BE2C (cell line): ENCODE measurements around the gene ARHGAP25. TPM values are rescaled to one million over a fixed set of nuclear protein-coding genes. Genes with fewer than 3 reads are reported as not detected.

Experiments used
- DNase-seq: peaks from one replicate; pipeline ENCODE4 v3.0.0-alpha.2; 2020
- H3K27me3 ChIP-seq: fragments of 250-450 bp; sonication (Bioruptor Pico); 2 replicates; pipeline ENCODE4 v1.5.1; 2020; ENCODE audit warnings: mild to moderate bottlenecking
- H3K36me3 ChIP-seq: fragments of 250-450 bp; sonication (Bioruptor Pico); 2 replicates; pipeline ENCODE4 v1.5.1; 2020; ENCODE audit warnings: mild to moderate bottlenecking
- H3K4me1 ChIP-seq: fragments of 250-450 bp; sonication (Bioruptor Pico); 2 replicates; pipeline ENCODE4 v1.5.1; 2020
- H3K4me3 ChIP-seq: 2 replicates; pipeline ENCODE4 v1.5.1; 2011; ENCODE audit warnings: low read depth, low read length
- H3K9me3 ChIP-seq: fragments of 250-450 bp; sonication (Bioruptor Pico); 2 replicates; pipeline ENCODE4 v1.5.1; 2020
- polyA plus RNA-seq: library from polyadenylated mRNA; unstranded; fragments of >200 nt; gene quantifications from one replicate; pipeline ENCODE4 v1.2.1, GENCODE V29; 2012; ENCODE audit warnings: low read depth, missing spikeins; ENCODE audit not compliant: insufficient read length, insufficient read depth
- TF ChIP-seq, protein P1 (sequence below): IDR thresholded peaks from 2 replicates; pipeline ENCODE4 v1.5.1; 2012; ENCODE audit warnings: mild to moderate bottlenecking, low read depth, low read length

The ARHGAP25 gene, protein sequence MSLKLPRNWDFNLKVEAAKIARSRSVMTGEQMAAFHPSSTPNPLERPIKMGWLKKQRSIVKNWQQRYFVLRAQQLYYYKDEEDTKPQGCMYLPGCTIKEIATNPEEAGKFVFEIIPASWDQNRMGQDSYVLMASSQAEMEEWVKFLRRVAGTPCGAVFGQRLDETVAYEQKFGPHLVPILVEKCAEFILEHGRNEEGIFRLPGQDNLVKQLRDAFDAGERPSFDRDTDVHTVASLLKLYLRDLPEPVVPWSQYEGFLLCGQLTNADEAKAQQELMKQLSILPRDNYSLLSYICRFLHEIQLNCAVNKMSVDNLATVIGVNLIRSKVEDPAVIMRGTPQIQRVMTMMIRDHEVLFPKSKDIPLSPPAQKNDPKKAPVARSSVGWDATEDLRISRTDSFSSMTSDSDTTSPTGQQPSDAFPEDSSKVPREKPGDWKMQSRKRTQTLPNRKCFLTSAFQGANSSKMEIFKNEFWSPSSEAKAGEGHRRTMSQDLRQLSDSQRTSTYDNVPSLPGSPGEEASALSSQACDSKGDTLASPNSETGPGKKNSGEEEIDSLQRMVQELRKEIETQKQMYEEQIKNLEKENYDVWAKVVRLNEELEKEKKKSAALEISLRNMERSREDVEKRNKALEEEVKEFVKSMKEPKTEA
- not detected for polyA plus RNA-seq

DNA sequence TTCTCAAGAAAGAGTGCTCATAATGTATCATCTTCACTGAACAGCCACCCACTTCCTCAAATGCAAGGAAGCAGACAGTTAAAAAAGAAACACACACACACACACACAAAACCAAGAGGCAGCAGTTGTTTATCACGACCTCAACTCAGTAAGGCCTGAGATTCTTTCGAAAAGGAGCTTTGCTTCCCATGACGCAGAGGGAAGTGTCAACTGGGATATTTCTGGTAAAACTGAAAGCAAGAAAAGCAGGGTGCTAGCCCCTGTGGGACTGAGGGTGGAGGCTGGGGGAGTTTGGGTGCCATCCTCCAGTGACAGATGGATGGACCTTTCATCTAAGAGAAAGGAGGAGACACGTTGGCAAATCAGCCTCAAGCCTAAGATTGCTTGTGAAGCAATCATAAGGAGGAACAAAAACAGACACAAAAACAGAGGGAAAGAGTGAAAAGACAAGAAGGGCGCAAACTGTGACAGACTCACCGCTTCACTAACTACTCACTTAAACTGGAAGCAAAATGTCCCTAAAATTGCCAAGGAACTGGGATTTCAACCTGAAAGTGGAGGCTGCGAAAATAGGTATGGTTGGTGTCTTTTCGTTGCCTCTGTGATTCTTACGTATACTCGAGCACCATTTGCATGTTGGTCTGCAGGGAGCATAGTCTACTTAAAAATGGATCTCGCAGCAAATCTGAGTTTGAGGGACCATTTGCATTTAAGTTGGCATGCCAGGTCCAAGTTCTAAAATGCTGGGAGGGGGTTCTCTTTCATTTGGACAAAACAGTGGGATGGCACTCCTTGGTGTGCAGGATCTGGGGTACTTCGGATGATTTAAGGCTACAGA, at the start of gene ARHGAP25:
Gene ARHGAP25, plus strand, starts transcription at position 124 of the 838 bp plus-strand sequence. Its CDS starts 389 bp downstream, at position 513.
- Histone ChIP-seq H3K27me3 (no peaks in the 10 kb centered on the region), H3K9me3 (no peaks in the 10 kb centered on the region), H3K36me3 (no peaks in the 10 kb centered on the region), H3K4me3 (no peak within 1 kb of the TSS), H3K4me1 (no peaks in the 10 kb centered on the region)
- TF ChIP-seq, protein P1, sequence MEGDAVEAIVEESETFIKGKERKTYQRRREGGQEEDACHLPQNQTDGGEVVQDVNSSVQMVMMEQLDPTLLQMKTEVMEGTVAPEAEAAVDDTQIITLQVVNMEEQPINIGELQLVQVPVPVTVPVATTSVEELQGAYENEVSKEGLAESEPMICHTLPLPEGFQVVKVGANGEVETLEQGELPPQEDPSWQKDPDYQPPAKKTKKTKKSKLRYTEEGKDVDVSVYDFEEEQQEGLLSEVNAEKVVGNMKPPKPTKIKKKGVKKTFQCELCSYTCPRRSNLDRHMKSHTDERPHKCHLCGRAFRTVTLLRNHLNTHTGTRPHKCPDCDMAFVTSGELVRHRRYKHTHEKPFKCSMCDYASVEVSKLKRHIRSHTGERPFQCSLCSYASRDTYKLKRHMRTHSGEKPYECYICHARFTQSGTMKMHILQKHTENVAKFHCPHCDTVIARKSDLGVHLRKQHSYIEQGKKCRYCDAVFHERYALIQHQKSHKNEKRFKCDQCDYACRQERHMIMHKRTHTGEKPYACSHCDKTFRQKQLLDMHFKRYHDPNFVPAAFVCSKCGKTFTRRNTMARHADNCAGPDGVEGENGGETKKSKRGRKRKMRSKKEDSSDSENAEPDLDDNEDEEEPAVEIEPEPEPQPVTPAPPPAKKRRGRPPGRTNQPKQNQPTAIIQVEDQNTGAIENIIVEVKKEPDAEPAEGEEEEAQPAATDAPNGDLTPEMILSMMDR = no peak
- DNase-seq = no peak

DNA sequence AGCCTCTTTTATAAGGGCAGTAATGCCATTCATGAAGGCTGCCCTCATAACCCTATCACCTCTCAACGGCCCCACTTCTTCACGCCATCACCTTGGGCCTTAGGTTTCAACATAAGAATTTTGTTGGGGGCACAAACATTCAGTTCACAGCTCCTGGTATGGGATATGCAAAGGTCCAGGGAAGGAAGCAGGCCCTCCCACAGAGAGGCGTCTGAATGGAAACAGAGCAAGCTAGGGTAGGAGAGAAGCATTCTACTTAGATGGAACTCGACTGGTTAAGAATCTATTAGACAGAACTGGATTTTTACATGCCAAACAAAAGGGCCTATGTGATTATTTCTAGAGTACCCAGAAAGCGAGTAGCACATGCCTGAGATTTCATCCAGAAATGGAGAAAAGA, 48.4 kb upstream of the ARHGAP25 start:
- DNase-seq = no peak
- TF ChIP-seq, protein P1 = no peak
- Histone ChIP-seq H3K9me3 (no peaks in the 10 kb centered on the region), H3K27me3 (no peaks in the 10 kb centered on the region), H3K4me3 (no peak overlapping the region), H3K4me1 (no peaks in the 10 kb centered on the region), H3K36me3 (no peaks in the 10 kb centered on the region)

DNA sequence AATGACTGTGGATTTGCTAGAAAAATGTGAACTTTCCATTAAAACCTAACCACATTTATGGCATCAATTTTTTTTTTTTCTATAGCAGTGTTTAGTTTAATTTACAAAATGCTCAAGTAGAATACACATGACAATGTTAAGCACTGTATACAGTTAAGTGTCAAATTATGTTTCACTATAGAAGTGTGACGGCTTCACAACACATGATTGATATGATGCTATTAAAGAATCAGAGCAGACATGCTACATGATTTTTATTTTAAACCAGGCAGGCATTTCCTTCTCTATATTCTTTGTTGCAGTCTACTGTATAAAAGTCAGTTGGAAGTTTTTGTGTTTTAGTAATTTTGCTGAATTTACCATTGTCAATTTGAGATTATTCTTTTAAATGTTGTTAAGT, 47.6 kb upstream of the ARHGAP25 start:
- H3K9me3 ChIP-seq = no peaks in the 10 kb centered on the region
- TF ChIP-seq, protein P1 = no peak
- H3K4me1 ChIP-seq = no peaks in the 10 kb centered on the region
- H3K36me3 ChIP-seq = no peaks in the 10 kb centered on the region
- H3K4me3 ChIP-seq = no peak overlapping the region
- no peak for DNase-seq
- H3K27me3 ChIP-seq = no peaks in the 10 kb centered on the region

DNA sequence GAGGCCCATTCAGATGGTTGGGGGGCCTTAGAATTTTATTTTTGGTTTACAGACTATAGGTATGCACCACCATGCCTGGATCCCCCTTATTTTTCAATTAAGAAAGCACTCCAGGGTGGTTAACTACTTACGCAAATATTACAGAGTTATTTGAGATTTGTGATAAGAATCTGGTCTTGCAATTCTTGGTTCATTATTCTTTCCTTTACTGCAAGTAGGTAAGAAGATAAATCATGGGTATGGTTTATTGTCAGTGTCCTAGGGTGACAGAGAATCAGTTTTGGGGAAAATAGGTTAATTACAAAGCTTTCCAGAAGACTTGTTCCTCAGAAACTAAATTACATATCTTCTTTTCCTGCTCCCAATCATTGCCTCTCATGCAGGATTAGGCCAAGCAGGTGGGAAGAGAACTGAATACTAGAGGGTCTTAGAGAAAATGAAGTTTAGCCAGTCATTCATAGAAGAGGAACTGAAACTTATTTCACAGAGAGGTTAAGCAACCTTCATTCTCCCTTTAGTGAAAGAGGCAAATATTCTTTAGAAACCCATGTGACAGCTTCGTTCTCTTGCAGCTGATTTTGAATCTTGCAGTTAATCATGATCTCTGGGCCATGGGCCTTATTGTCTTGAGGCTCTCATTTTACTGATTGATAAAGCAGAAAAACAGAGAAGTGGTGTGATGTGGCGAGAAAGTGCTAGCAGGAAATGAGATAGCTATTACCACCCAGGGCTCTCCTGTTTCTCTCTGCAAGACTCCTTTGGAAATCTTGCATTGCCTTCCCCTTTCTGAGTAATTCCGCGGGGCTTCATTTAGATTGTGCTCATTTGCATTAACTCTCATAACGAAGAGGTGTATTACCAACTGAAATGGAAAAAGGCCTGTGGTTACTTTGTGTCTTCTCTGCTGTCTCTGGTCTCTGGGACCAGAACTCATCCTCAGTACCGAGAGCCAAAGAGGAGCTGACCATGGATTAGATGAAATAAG, 44.8 kb upstream of the ARHGAP25 start:
- Histone ChIP-seq H3K4me3 (no peak overlapping the region), H3K27me3 (no peaks in the 10 kb centered on the region), H3K36me3 (no peaks in the 10 kb centered on the region), H3K9me3 (no peaks in the 10 kb centered on the region), H3K4me1 (no peaks in the 10 kb centered on the region)
- DNase-seq = no peak
- TF ChIP-seq, protein P1 = no peak

DNA sequence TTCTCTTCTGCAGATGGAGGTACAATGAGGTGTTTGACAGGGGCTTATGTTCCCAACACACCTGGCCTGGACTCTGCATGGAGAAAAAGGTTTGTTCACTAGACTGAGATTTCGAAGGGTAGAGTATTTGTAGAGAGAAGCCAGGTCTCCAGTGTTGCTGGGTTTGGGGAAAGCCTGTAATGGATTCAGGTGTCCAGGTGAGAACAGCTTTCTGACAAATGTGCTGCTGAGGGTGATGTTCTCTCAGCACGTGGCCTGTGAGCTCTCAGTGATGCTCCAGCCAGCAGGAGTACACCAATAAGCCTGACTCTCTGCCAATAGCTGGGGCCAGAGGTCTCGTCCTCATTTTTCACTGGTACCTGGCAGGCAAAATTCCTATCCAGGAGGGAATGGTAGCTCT, 43.8 kb upstream of the ARHGAP25 start:
- Histone ChIP-seq H3K4me3 (no peak overlapping the region), H3K4me1 (no peaks in the 10 kb centered on the region), H3K36me3 (no peaks in the 10 kb centered on the region), H3K9me3 (no peaks in the 10 kb centered on the region), H3K27me3 (no peaks in the 10 kb centered on the region)
- DNase-seq = no peak
- TF ChIP-seq, protein P1 = no peak
